K562 (cell line): ENCODE data around the gene SEZ6. TPM values are rescaled to one million over a fixed set of nuclear protein-coding genes. Genes with fewer than 3 reads are reported as not detected.
A peak's percentile ranks its signal among the peaks of the same experiment; 100 is the strongest.

Experiments
- CHD4 ChIP-seq: fragments of 200-600 bp; sonication (generic); IDR thresholded peaks from 3 replicates; pipeline ENCODE4 v1.6.1; 2012; ENCODE audit warnings: low read depth, mild to moderate bottlenecking, mixed read lengths, low read length, inconsistent platforms; ENCODE audit not compliant: insufficient read depth, insufficient replicate concordance, poor library complexity, severe bottlenecking
- DACH1 ChIP-seq: fragments of 450-650 bp; IDR thresholded peaks from 2 replicates; pipeline ENCODE4 v1.6.1; 2018; ENCODE audit not compliant: partially characterized antibody
- MIER1 ChIP-seq: fragments of 450-650 bp; IDR thresholded peaks from 2 replicates; pipeline ENCODE4 v1.6.1; 2016; ENCODE audit warnings: antibody characterized with exemption, mild to moderate bottlenecking, low read depth
- MTF1 ChIP-seq: fragments of 250-450 bp; sonication (Bioruptor Pico); IDR thresholded peaks from 2 replicates; pipeline ENCODE4 v1.9.0; 2021; ENCODE audit warnings: moderate library complexity, mild to moderate bottlenecking, inconsistent platforms, borderline replicate concordance
- NFATC3 ChIP-seq: fragments of 450-650 bp; IDR thresholded peaks from 2 replicates; pipeline ENCODE4 v1.6.1; 2017; ENCODE audit warnings: mild to moderate bottlenecking
- PHF20 ChIP-seq: fragments of 450-650 bp; IDR thresholded peaks from 2 replicates; pipeline ENCODE4 v1.6.1; 2018; ENCODE audit not compliant: partially characterized antibody
- POLR3A ChIP-seq: IDR thresholded peaks from 2 replicates; pipeline ENCODE4 v1.6.1; 2011; ENCODE audit warnings: borderline replicate concordance, mild to moderate bottlenecking, moderate library complexity; ENCODE audit not compliant: insufficient read length, insufficient read depth; ENCODE audit errors: extremely low read depth
- SAFB ChIP-seq: fragments of 200-400 bp; formaldehyde crosslinking; IDR thresholded peaks from 2 replicates; pipeline ENCODE4 v1.6.1; 2017; ENCODE audit warnings: low read depth, low read length, borderline replicate concordance
- STAT5A ChIP-seq: IDR thresholded peaks from 2 replicates; pipeline ENCODE4 v1.6.1; 2012; ENCODE audit warnings: low read length, inconsistent platforms, borderline replicate concordance
- YBX1 ChIP-seq: fragments of 450-650 bp; IDR thresholded peaks from 2 replicates; pipeline ENCODE4 v1.7.1; 2016; ENCODE audit warnings: mild to moderate bottlenecking
- ZBTB26 ChIP-seq: fragments of 450-650 bp; formaldehyde crosslinking; IDR thresholded peaks from 2 replicates; pipeline ENCODE4 v1.4.0; 2022; ENCODE audit warnings: missing genetic modification characterization
- ZHX1 ChIP-seq: fragments of 150-350 bp; conservative IDR thresholded peaks from 2 replicates; pipeline ENCODE4 v1.6.1; 2014; ENCODE audit warnings: low read length
- ZNF134 ChIP-seq: fragments of 250-450 bp; sonication (Bioruptor Pico); conservative IDR thresholded peaks from 2 replicates; pipeline ENCODE4 v1.4.0; 2020
- ZNF184 ChIP-seq: sonication (generic); formaldehyde crosslinking; IDR thresholded peaks from 2 replicates; pipeline ENCODE4 v1.5.0; 2020; ENCODE audit warnings: missing genetic modification reagents
- ZNF217 ChIP-seq: sonication (generic); formaldehyde crosslinking; IDR thresholded peaks from 2 replicates; pipeline ENCODE4 v1.8.0; 2022; ENCODE audit warnings: mild to moderate bottlenecking, missing genetic modification reagents
- ZNF224 ChIP-seq: sonication (generic); formaldehyde crosslinking; IDR thresholded peaks from 2 replicates; pipeline ENCODE4 v1.8.0; 2022; ENCODE audit warnings: mild to moderate bottlenecking, missing genetic modification reagents
- ZNF707 ChIP-seq: fragments of 250-450 bp; sonication (Bioruptor Pico); conservative IDR thresholded peaks from 2 replicates; pipeline ENCODE4 v1.8.0; 2022; ENCODE audit warnings: inconsistent platforms, mild to moderate bottlenecking, moderate library complexity
- polyA plus RNA-seq, 8 experiments: library from polyadenylated mRNA; depleted of rRNA in 4 of 8; stranded (reverse) in 5 of 8; unstranded in 3 of 8; fragments of >200 nt; fragmentation: Nextera tagmentation in 2 of 8; fragmentation: Illumina TruSeq in 1 of 8; extraction: Ambion mirVana in 2 of 8; extraction: Trizol in 1 of 8; gene quantifications; 2 replicates each; pipeline versions ENCODE4 v1.2.1 to v1.2.3, GENCODE V29; 2011 to 2014; ENCODE audit warnings: inconsistent platforms in 1 of 8, missing spikeins in 1 of 8
- total RNA-seq, 7 experiments: library from RNA; depleted of rRNA in 6 of 7; stranded (reverse); fragments of >200 nt in 6 of 7; fragmentation: Illumina TruSeq in 2 of 7; extraction: Trizol in 2 of 7; gene quantifications; 2 replicates each; pipeline versions ENCODE4 v1.2.1 to v1.2.3, GENCODE V29; 2011 to 2021; ENCODE audit warnings: low replicate concordance in 1 of 7
- TF ChIP-seq, protein P1 (sequence below): fragments of 250-450 bp; sonication (Bioruptor Pico); IDR thresholded peaks from 2 replicates; pipeline ENCODE4 v1.5.0; 2021
- TF ChIP-seq, protein P2 (sequence below): fragments of 250-450 bp; sonication (Bioruptor Pico); IDR thresholded peaks from 2 replicates; pipeline ENCODE4 v1.4.0; 2020; ENCODE audit warnings: mild to moderate bottlenecking, moderate library complexity

SEZ6 gene
- total and polyA plus RNA-seq, 9 of the 15 experiments (the other 6 are each of a cell fraction or from before 2014, with no cell fraction given), result not detected

DNA sequence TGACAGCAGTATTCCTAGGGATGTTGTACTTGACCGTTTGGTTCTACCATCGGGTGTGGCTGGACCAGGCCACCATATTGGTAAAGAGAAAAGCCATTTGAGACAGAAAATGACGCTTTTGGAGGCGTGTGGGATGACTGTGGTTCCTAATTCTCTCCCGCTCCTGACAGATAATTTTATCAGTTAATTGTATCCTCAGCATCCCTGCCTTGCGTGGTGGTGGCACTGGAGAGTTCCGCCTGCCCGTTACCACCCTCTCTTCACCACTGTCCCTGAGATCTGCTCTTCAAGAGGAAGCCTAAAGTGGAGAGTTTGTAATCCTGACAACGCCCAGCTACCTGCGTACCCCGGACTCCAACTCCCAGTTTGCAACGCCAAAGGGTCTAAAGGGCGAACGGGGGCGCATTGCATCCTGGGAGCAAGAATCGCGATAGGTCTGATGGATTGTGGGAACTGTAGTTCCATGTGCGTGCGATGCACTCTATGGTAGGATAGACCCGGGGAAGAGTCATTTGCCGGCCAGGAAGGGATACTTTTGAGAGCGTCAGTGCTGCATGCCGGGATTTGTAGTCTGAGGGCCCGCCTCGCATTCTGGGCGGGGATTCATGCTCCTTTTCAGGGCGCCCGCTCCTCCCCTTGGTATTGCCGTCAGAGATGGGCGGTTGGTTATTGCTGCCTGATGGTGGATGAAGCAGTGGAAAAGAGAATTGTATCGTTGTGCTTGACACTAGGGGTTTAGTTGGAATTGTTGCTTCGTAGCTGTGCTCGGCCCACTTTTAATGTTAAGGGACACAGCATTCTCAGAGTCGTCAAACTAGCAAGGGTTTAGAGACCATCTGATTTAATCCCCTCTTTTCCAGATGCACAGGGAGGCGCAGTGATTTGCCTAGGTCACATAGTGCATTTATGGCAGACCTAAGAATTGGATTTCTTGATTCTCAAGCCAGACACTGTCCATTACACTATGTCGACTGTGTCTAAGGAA, 53.5 kb downstream of the SEZ6 start (continued):
- peak; percentile 25 for TF ChIP-seq PHF20
- no peak for TF ChIP-seq ZNF224 (CRISPR knock-in tag)
- no peak for TF ChIP-seq CHD4
- TF ChIP-seq YBX1, result no peak
- peak; percentile 89 for TF ChIP-seq ZHX1
- TF ChIP-seq SAFB, result no peak
- TF ChIP-seq NFATC3, result 0 out of 2 replicates have a peak, but pooled peaks have one; percentile 21
- TF ChIP-seq, protein P1, sequence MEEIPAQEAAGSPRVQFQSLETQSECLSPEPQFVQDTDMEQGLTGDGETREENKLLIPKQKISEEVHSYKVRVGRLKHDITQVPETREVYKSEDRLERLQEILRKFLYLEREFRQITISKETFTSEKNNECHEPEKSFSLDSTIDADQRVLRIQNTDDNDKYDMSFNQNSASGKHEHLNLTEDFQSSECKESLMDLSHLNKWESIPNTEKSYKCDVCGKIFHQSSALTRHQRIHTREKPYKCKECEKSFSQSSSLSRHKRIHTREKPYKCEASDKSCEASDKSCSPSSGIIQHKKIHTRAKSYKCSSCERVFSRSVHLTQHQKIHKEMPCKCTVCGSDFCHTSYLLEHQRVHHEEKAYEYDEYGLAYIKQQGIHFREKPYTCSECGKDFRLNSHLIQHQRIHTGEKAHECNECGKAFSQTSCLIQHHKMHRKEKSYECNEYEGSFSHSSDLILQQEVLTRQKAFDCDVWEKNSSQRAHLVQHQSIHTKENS (CRISPR knock-in tag), result no peak
- no peak for TF ChIP-seq ZBTB26 (CRISPR knock-in tag)
- TF ChIP-seq POLR3A, result no peak
- TF ChIP-seq, protein P2, sequence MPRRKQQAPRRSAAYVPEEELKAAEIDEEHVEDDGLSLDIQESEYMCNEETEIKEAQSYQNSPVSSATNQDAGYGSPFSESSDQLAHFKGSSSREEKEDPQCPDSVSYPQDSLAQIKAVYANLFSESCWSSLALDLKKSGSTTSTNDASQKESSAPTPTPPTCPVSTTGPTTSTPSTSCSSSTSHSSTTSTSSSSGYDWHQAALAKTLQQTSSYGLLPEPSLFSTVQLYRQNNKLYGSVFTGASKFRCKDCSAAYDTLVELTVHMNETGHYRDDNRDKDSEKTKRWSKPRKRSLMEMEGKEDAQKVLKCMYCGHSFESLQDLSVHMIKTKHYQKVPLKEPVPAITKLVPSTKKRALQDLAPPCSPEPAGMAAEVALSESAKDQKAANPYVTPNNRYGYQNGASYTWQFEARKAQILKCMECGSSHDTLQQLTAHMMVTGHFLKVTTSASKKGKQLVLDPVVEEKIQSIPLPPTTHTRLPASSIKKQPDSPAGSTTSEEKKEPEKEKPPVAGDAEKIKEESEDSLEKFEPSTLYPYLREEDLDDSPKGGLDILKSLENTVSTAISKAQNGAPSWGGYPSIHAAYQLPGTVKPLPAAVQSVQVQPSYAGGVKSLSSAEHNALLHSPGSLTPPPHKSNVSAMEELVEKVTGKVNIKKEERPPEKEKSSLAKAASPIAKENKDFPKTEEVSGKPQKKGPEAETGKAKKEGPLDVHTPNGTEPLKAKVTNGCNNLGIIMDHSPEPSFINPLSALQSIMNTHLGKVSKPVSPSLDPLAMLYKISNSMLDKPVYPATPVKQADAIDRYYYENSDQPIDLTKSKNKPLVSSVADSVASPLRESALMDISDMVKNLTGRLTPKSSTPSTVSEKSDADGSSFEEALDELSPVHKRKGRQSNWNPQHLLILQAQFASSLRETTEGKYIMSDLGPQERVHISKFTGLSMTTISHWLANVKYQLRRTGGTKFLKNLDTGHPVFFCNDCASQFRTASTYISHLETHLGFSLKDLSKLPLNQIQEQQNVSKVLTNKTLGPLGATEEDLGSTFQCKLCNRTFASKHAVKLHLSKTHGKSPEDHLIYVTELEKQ (CRISPR knock-in tag), result no peak
- TF ChIP-seq ZNF707 (CRISPR knock-in tag), result no peak
- no peak for TF ChIP-seq ZNF217 (CRISPR knock-in tag)
- no peak for TF ChIP-seq ZNF184
- TF ChIP-seq ZNF134 (CRISPR knock-in tag), result peak; percentile 52; the same call in 1 of the 2 replicates
- no peak; the same call in 1 of the 2 replicates for TF ChIP-seq STAT5A
- TF ChIP-seq MTF1, result no peak
- no peak for TF ChIP-seq DACH1
- TF ChIP-seq MIER1, result no peak
